ENCODE results near the gene SCP2D1.

Gene SCP2D1

GRCh38 chr20:18815194-18815942 is 1.8 kb downstream of the SCP2D1 start:
- no peak for DNase-seq (ENCODE audit: low spot score)

GRCh38 chr20:18822832-18823231 is 9.2 kb downstream of the SCP2D1 start:
- DNase-seq (ENCODE audit: low spot score) = no peak

GRCh38 chr20:18831830-18832499 is 18.4 kb downstream of the SCP2D1 start:
- DNase-seq (ENCODE audit: low spot score) = no peak

GRCh38 chr20:18832546-18833200 is 19.1 kb downstream of the SCP2D1 start:
- DNase-seq (ENCODE audit: low spot score) = no peak

- no peak for DNase-seq (ENCODE audit: low spot score)
These were observed 22.1 kb downstream of the SCP2D1 start for GRCh38 chr20:18835466-18836256.

GRCh38 chr20:18837718-18838117 is 24.1 kb downstream of the SCP2D1 start:
- DNase-seq (ENCODE audit: low spot score) = no peak

- no peak for DNase-seq (ENCODE audit: low spot score)
These were observed 26.1 kb downstream of the SCP2D1 start for GRCh38 chr20:18839507-18840247.

GRCh38 chr20:18840248-18840645 is 26.7 kb downstream of the SCP2D1 start:
- no peak for DNase-seq (ENCODE audit: low spot score)

- no peak for DNase-seq (ENCODE audit: low spot score)
These were observed 31.4 kb downstream of the SCP2D1 start for GRCh38 chr20:18845017-18845416.

GRCh38 chr20:18847226-18847755 is 33.7 kb downstream of the SCP2D1 start:
- DNase-seq (ENCODE audit: low spot score) = no peak

GRCh38 chr20:18849131-18849530 is 35.5 kb downstream of the SCP2D1 start:
- no peak for DNase-seq (ENCODE audit: low spot score)

GRCh38 chr20:18851629-18852028 is 38.0 kb downstream of the SCP2D1 start:
- no peak for DNase-seq (ENCODE audit: low spot score)

GRCh38 chr20:18852318-18852717 is 38.7 kb downstream of the SCP2D1 start:
- DNase-seq (ENCODE audit: low spot score) = no peak

- DNase-seq (ENCODE audit: low spot score) = no peak
These were observed 39.6 kb downstream of the SCP2D1 start for GRCh38 chr20:18853216-18853615.

- DNase-seq (ENCODE audit: low spot score) = no peak
These were observed 40.5 kb downstream of the SCP2D1 start for GRCh38 chr20:18853946-18854646.

GRCh38 chr20:18855882-18856281 is 42.3 kb downstream of the SCP2D1 start:
- DNase-seq (ENCODE audit: low spot score) = no peak

GRCh38 chr20:18856873-18857272 is 43.3 kb downstream of the SCP2D1 start:
- DNase-seq (ENCODE audit: low spot score) = no peak

- no peak for DNase-seq (ENCODE audit: low spot score)
These were observed 44.1 kb downstream of the SCP2D1 start for GRCh38 chr20:18857640-18858039.

GRCh38 chr20:18858816-18859215 is 45.2 kb downstream of the SCP2D1 start:
- DNase-seq (ENCODE audit: low spot score) = no peak

Data from NAMALWA (cell line).